H1 (cell line): ENCODE results near the gene BCL2L1. TPM values are rescaled to one million over a fixed set of nuclear protein-coding genes. Genes with fewer than 3 reads are reported as not detected.

Experiments used
- CHD2 ChIP-seq: IDR thresholded peaks from 2 replicates; pipeline ENCODE4 v1.6.1; 2012; ENCODE audit warnings: low read length, improper control_type of control experiment
- HDAC6 ChIP-seq: IDR thresholded peaks from one replicate; pipeline ENCODE4 v1.7.1; 2012; ENCODE audit warnings: low read depth, mild to moderate bottlenecking, inconsistent platforms, low read length, moderate library complexity
- POLR2AphosphoS5 ChIP-seq: IDR thresholded peaks from 2 replicates; pipeline ENCODE4 v1.6.1; 2011; ENCODE audit warnings: low read depth, low read length
- TAF7 ChIP-seq: optimal IDR thresholded peaks from 2 replicates; pipeline ENCODE3; 2011; ENCODE audit warnings: low read depth, mild to moderate bottlenecking, inconsistent platforms, low read length, moderate library complexity, borderline replicate concordance
- polyA plus RNA-seq, 7 experiments: library from polyadenylated mRNA; depleted of rRNA in 3 of 7; stranded (reverse) in 5 of 7; unstranded in 2 of 7; fragments of >200 nt in 5 of 7; fragments of 200-250 nt in 2 of 7; gene quantifications; 1 replicate in 5 of 7; 2 replicates in 1 of 7; 4 replicates in 1 of 7; pipeline versions ENCODE4 v1.2.1 to v1.2.3, GENCODE V29; 2011 to 2013; ENCODE audit warnings: missing spikeins in 2 of 7, mixed read lengths in 2 of 7
- total RNA-seq: library from RNA; stranded (reverse); fragmentation: NEBNext Ultra II Directional; extraction: Animal tissue kit (Norgen Biotek cat#: 25700); gene quantifications from 2 replicates; pipeline ENCODE4 v1.2.1, GENCODE V29; 2021
- TF ChIP-seq, protein P1 (sequence below): IDR thresholded peaks from 2 replicates; pipeline ENCODE4 v1.6.1; 2012; ENCODE audit warnings: inconsistent platforms
- TF ChIP-seq, protein P2 (sequence below): IDR thresholded peaks from 2 replicates; pipeline ENCODE4 v1.6.1; 2012; ENCODE audit warnings: inconsistent platforms
- TF ChIP-seq, protein P3 (sequence below), 3 experiments: IDR thresholded peaks; 1 replicate in 2 of 3; 2 replicates in 1 of 3; pipeline versions ENCODE4 v1.5.1 to v1.6.1; 2011; ENCODE audit warnings: low read length in 3 of 3, mild to moderate bottlenecking in 3 of 3, inconsistent platforms in 2 of 3, low read depth in 1 of 3, moderate library complexity in 1 of 3; ENCODE audit not compliant: insufficient read depth in 1 of 3; ENCODE audit errors: control extremely low read depth in 1 of 3

BCL2L1 gene
- total and polyA plus RNA-seq, 2 of the 8 experiments (the other 6 are each of a cell fraction or from before 2014, with no cell fraction given): 64.9 to 66.1 TPM

DNA sequence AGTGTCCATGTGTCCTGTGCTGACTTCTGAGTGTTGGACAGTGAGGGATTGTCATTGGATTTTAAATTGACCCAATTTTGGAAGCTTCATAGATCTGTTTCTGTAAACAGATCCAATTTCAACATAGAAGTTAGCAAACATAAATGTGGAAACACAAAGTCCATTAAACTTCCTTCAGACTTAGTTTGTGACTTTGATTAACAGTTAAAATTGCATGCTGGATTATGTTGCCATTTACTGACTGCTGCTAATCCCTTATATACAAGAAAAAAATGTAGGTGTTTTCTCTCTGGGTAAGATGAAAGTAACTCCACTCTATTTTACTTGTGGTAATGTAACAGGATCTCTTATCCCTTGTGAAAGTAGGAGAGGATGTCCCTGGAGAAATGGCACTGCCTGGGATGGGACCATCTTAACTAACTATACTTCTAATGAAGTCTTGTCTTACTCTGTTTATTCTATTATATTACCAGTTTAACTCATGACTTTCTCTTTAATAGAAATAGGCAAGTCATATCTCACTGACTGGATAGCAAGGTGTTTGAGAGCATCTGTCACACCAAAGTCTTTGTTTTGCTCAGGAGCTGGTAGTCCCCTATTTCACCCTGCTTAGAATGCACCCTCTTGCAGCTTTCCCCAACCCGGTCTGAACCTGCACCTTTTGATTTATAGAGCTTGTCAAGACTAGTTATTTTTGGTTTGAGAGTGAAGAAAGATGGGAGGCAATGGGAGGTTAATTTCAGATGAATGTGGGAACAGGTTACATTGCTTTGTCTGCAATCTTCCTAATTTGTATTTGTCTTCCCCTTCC is 23.6 kb upstream of the BCL2L1 start (continued):
- no peak for TF ChIP-seq TAF7
- TF ChIP-seq HDAC6: no peak
- TF ChIP-seq, protein P1, sequence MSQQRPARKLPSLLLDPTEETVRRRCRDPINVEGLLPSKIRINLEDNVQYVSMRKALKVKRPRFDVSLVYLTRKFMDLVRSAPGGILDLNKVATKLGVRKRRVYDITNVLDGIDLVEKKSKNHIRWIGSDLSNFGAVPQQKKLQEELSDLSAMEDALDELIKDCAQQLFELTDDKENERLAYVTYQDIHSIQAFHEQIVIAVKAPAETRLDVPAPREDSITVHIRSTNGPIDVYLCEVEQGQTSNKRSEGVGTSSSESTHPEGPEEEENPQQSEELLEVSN: no peak
- no peak for TF ChIP-seq CHD2
- TF ChIP-seq POLR2AphosphoS5: no peak
- TF ChIP-seq, protein P2, sequence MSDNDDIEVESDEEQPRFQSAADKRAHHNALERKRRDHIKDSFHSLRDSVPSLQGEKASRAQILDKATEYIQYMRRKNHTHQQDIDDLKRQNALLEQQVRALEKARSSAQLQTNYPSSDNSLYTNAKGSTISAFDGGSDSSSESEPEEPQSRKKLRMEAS: no peak
- TF ChIP-seq, protein P3, sequence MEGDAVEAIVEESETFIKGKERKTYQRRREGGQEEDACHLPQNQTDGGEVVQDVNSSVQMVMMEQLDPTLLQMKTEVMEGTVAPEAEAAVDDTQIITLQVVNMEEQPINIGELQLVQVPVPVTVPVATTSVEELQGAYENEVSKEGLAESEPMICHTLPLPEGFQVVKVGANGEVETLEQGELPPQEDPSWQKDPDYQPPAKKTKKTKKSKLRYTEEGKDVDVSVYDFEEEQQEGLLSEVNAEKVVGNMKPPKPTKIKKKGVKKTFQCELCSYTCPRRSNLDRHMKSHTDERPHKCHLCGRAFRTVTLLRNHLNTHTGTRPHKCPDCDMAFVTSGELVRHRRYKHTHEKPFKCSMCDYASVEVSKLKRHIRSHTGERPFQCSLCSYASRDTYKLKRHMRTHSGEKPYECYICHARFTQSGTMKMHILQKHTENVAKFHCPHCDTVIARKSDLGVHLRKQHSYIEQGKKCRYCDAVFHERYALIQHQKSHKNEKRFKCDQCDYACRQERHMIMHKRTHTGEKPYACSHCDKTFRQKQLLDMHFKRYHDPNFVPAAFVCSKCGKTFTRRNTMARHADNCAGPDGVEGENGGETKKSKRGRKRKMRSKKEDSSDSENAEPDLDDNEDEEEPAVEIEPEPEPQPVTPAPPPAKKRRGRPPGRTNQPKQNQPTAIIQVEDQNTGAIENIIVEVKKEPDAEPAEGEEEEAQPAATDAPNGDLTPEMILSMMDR (IDR thresholded peaks at IDR 0.05; ENCODE audit: control extremely low read depth in 1 of 3, insufficient read depth in 1 of 3, low read depth in 1 of 3, low read length in 3 of 3): no peak
